GM18507 (cell line): ENCODE measurements around the gene APP.
"Not testable (repeated sequence)": the region's sequence is repeated elsewhere in the genome, so short reads cannot be mapped to it uniquely, and the experiment has no call there.

Source experiments
- DNase-seq: peaks from one replicate; pipeline ENCODE4 v3.0.0; 2011; ENCODE audit warnings: low read depth; ENCODE audit not compliant: insufficient read length; ENCODE audit errors: extremely low spot score
- FAIRE-seq: peaks from 2 replicates; lab custom pipeline; 2011; peaks lifted over from hg19 to GRCh38; lab: Jason Lieb, UNC

Gene APP

GRCh38 chr21:26042181-26042876, 128.2 kb downstream of the APP start:
- DNase-seq (no peak), FAIRE-seq (no peak)

GRCh38 chr21:26041431-26042180, 129.0 kb downstream of the APP start:
- FAIRE-seq: no peak
- DNase-seq: no peak

GRCh38 chr21:26036916-26037315, 133.7 kb downstream of the APP start:
- DNase-seq: no peak
- no peak for FAIRE-seq

GRCh38 chr21:26032263-26032662, 138.3 kb downstream of the APP start:
- FAIRE-seq (no peak), DNase-seq (no peak)

- FAIRE-seq (no peak), DNase-seq (no peak)
Observed at GRCh38 chr21:26028183-26028582, 142.4 kb downstream of the APP start.

- no peak for FAIRE-seq
- no peak for DNase-seq
Observed at GRCh38 chr21:26027696-26028095, 142.9 kb downstream of the APP start.

- DNase-seq (no peak), FAIRE-seq (no peak)
Observed at GRCh38 chr21:26025536-26026512, 144.7 kb downstream of the APP start.

GRCh38 chr21:26023406-26023805, 147.2 kb downstream of the APP start:
- DNase-seq, FAIRE-seq: not testable (repeated sequence)

GRCh38 chr21:26022598-26023337, 147.8 kb downstream of the APP start:
- DNase-seq, FAIRE-seq: not testable (repeated sequence)

- DNase-seq (no peak), FAIRE-seq (no peak)
Observed at GRCh38 chr21:26020510-26020909, 150.1 kb downstream of the APP start.

GRCh38 chr21:26020081-26020480, 150.5 kb downstream of the APP start:
- FAIRE-seq (no peak), DNase-seq (no peak)

GRCh38 chr21:26019236-26019635, 151.3 kb downstream of the APP start:
- FAIRE-seq: no peak
- DNase-seq: no peak

- no peak for FAIRE-seq
Observed at GRCh38 chr21:26013970-26014369, 156.6 kb downstream of the APP start.

GRCh38 chr21:26012482-26012881, 158.1 kb downstream of the APP start:
- not testable (repeated sequence) for DNase-seq, FAIRE-seq

More at GRCh38 chr21:26013970-26014369, 156.6 kb downstream of the APP start:
- no peak for DNase-seq

- no peak for DNase-seq
- FAIRE-seq: no peak
Observed at GRCh38 chr21:26011292-26011940, 159.2 kb downstream of the APP start.

- FAIRE-seq (no peak), DNase-seq (no peak)
Observed at GRCh38 chr21:26007951-26008498, 162.5 kb downstream of the APP start.

GRCh38 chr21:26005464-26005863, 165.1 kb downstream of the APP start:
- DNase-seq (no peak), FAIRE-seq (no peak)

- FAIRE-seq: no peak
- no peak for DNase-seq
Observed at GRCh38 chr21:26003404-26003803, 167.2 kb downstream of the APP start.
